GM12874 (cell line): ENCODE measurements around the gene API5.

Experiments
- CTCF ChIP-seq: IDR thresholded peaks from 2 replicates; pipeline ENCODE4 v1.5.1; 2011; ENCODE audit warnings: low read depth, mild to moderate bottlenecking, control low read depth, low read length, moderate library complexity; ENCODE audit not compliant: insufficient read depth

Gene API5

DNA sequence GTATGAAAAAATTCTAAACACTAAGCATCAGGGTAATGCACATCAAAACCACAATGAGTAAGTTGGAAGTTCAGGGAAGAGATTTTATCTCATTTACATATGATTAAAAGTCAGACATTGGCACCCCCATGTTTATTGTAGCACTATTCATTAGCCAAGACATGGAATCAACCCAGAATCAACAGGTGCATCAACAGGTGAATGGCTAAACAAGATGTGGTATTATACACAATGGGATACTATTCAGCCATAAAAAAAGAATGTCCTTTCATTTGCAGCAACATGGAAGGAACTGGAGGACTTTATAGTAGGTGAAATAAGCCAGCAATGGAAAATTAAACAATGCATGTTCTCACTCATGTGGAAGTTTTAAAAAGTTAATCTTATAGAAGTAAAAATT, 29.4 kb downstream of the API5 start:
- no peak for TF ChIP-seq CTCF

DNA sequence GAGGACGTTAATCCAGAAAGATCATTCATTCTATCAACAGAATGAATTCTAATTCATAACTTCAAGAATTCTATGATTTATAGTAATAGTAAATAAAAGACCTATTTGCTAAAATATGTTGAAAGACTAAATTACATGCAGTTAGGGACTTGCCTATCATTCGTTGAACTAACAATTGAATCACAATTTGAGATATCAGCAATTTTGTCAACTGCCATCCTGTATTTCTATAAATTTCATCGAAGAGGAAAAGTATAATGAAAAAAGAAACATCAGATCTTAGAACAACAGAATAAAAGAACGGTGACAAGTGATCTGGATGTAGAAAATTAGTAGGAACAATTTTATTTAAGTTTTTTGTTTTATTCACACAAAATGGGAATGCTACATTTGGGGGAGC, 42.5 kb downstream of the API5 start:
- no peak for TF ChIP-seq CTCF

DNA sequence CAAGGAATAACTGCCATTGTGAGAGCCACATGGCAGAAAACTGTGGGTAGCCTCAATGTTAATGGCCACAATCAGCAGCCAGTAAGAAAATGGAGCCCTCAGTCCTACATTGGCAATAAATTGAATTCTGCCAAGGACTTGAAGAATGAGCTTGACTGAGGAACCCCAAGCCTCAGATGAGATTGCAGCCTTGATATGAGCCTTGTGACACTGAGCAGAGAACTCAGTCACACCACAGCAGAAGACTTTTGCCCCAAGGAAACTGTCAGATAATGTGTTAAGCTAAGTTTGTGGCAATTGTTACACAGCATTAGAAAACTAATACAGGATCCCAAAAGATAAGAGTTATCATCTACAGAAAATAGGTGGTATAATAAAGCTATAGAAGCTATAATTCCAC, 44.5 kb downstream of the API5 start:
- no peak for TF ChIP-seq CTCF

GRCh38 chr11:43358279-43358800, 46.5 kb downstream of the API5 start:
- TF ChIP-seq CTCF = no peak

GRCh38 chr11:43358801-43359421, 47.1 kb downstream of the API5 start, which contains the start of gene TTC17:
Gene TTC17, plus strand, starts transcription at chr11:43358920. Its CDS starts 35 bp downstream, at chr11:43358955.
- TF ChIP-seq CTCF = no peak

GRCh38 chr11:43359422-43359818, 47.6 kb downstream of the API5 start:
- TF ChIP-seq CTCF = no peak

GRCh38 chr11:43360361-43361032, 48.7 kb downstream of the API5 start:
- no peak for TF ChIP-seq CTCF
